GM19240 (cell line): Measurements from ENCODE around the gene SEC22C.

Experiments
- DNase-seq: peaks from one replicate; pipeline ENCODE4 v3.0.0; 2011; ENCODE audit warnings: low spot score; ENCODE audit not compliant: insufficient read length

SEC22C gene

GRCh38 chr3:42498791-42499477 lies 82.8 kb downstream of the SEC22C start:
- no peak for DNase-seq

DNA sequence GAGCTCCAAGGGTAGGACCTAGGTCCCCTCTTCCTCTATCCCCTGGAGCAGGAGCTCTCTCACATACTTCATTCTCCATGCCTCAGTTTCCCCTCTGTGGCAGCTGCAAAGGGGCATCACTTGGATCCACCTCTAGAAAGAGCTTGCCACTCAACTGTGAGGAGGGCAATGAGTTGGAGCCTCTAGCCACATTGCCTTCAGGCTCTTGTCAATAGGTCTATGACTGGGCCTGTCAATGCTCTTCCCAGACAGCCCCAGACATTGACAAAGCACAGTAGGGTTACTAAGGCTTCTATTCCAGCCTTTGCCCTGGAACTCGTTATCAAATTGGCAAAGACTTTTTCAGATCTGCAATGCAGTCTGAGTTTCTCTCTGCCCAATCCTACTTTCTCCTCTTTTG lies 83.7 kb downstream of the SEC22C start:
- DNase-seq: no peak
